ENCODE results near the gene ANKS3. TPM values are rescaled to one million over a fixed set of nuclear protein-coding genes. Genes with fewer than 3 reads are reported as not detected.

Gene ANKS3
- total RNA-seq, 4 donors from 2014 or later, result 9.3 to 21.5 (median 13.2) TPM

- TF ChIP-seq CTCF (IDR thresholded peaks at IDR 0.05; ENCODE audit: low read depth), result no peak
Observed at GRCh38 chr16:4698321-4699045, 35.6 kb downstream of the ANKS3 start.

- TF ChIP-seq CTCF (IDR thresholded peaks at IDR 0.05; ENCODE audit: low read depth), result no peak
Observed at GRCh38 chr16:4697848-4698291, 36.2 kb downstream of the ANKS3 start.

GRCh38 chr16:4696905-4697847 is 36.9 kb downstream of the ANKS3 start:
- no peak for TF ChIP-seq CTCF (IDR thresholded peaks at IDR 0.05; ENCODE audit: low read depth)

- TF ChIP-seq CTCF (IDR thresholded peaks at IDR 0.05; ENCODE audit: low read depth), result no peak
Observed at GRCh38 chr16:4696172-4696904, 37.7 kb downstream of the ANKS3 start.

GRCh38 chr16:4695473-4696171 is 38.4 kb downstream of the ANKS3 start:
- no peak for TF ChIP-seq CTCF (IDR thresholded peaks at IDR 0.05; ENCODE audit: low read depth)

- no peak for TF ChIP-seq CTCF (IDR thresholded peaks at IDR 0.05; ENCODE audit: low read depth)
Observed at GRCh38 chr16:4694642-4695451, 39.2 kb downstream of the ANKS3 start.
